Stimulated activated CD4-positive, alpha-beta T cell treated with anti-CD3 and anti-CD28 coated beads, Interleukin-12 subunit alpha, Interleukin-12 subunit beta, amount 100 ng/mL, for 48 hours (primary cell): ENCODE results near the gene NVL.

Experiments used
- DNase-seq, 3 donors: peaks; one replicate each; pipeline ENCODE4 v3.0.0-alpha.2; 2020; ENCODE audit warnings: low read depth in 2 of 3, low spot score in 1 of 3

NVL gene

DNA sequence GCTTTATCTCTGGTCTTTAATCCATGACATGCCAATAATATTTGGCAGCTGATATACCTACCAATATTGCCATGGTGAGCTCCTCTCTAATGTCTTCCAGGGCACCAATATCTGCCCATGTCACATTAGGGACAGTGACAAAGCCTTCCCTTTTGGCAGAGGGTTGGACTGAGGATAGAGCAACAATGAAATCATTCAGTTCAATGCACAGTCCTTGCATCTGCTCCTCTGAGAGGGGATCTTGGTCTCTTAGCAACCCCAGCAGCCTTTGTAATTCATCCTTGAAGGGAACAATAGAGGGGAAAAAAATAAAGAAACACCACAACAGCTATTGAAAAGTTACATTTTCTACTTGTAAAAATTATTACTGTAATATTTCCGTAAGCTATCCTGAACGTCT lies 42.3 kb downstream of the NVL start:
- no peak for DNase-seq

DNA sequence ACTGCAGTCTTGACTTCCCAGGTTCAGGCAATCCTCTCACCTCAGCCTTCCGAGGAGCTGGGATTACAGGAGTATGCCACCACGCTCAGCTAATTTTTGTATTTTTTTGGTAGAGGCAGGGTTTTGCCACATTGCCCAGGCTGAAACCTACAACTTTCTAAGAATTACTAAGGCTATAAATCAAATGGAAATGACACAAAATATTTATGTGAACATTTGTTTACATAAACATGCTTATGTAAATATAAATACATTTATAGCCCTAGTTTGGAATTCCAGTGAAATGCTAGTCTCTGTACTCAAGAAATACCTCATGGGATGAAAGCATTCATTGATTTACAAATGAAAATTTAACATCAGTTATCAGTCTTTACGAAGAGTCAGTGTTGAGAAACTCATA lies 47.8 kb downstream of the NVL start:
- no peak for DNase-seq

DNA sequence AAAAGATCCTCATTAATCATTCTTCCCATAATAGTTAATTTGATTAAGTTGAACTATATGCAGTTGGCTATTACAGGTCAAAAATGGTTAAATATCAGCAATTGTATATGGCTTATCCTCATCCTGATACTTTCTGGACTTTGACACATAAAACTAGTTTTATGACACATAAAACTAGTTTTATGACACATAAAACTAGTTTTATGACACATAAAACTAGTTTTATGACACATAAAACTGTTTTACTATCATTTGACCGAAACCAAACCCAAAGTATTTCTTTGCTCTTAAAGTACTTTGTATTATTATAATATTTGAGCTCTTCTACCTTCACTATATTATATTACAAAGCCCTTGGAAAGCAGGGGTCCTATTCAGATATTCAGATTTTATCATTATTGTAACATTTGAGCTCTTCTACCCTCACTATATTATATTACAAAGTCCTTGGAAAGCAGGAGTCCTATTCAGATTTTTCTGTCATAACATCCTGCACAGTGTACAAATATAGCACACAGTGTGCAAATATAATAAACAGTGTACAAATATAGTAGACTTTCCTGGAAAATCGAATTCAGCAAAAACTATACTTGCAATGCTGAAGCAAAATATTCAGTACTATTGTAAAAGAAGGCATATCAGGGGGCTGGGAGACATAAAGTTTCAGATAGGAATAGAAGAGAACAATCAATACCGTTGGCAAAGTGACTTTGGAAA lies 53.0 kb downstream of the NVL start:
- no peak for DNase-seq

DNA sequence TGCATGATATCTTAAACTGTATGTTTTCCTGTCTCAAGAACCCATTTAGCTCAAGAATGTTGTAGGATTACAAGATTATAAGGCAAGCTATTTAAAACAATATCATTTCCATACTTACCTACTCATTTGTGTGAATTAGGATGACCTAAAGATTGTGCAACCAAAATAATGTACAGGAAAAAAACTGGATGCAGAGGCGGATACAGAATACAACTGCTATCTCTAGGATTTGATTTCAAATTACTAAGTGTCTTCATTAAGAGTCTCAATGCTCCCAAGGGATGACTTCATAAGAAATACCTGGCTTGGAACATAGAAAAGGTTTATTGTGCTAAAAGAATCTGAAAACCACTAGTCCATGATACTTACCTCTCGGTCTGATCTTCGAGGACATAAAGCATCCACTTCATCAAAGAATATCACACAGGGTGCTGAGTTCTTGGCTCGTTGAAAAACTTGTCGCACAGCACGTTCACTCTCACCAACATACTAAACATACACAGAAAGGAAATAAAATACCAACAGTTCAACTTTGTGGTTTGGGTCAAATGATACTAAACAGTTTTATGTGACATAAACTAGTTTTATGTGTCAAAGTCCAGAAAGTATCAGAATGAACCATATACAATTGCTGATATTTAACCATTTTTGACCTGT lies 54.9 kb downstream of the NVL start:
- no peak for DNase-seq

DNA sequence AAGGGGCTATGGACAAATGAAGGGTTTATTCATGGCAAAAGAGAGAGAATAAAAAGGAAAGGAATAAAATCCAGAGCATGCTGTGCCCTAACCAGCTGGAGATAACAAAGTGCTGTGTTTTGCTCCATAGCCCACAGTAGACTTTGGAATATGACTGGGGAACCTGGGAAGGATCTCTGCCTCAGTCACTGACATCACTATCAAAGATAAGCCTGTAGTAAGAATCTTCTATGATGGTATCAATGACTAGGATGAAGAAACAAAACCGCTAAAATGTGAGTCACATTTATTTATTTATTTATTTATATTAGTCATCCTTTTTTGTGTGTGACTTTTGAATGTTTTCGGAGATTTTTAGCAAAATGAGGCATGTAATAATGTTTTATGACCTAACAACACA lies 56.3 kb downstream of the NVL start:
- DNase-seq, result no peak

DNA sequence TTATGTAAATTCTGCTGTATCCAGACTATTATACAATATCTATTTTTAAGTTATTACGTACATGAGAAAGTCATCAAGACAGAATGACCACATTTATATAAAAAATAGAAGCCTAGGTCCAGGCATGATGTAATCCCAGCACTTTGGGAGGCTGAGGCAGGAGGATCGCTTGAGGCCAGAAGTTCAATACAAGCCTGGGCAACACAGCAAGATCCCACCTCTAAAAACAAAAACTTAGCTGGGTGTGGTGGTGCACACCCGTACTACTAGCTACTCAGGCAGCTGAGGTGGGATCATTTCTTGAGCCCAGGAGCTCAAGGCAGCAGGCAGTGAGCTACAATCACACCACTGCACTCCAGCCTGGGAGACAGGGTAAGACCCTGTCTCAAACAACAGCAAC lies 58.9 kb downstream of the NVL start:
- DNase-seq, result no peak

DNA sequence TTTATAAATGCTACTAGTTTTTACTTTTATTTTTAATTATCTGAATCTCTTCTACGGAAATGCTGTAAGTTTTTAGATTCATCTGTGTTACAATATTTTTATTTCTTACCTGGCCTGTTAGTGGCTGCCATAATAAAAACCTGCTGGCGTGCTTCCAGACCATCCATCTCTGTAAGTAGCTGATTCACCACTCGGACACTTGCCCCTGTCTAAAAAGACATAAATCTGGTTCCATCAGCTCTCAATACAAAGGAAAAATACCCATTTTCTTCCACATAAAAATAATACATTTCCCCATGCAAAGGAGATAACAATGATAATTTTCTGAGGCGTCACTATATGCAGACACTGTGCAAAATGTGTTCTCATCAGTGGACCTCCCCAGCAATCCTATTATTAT lies 62.0 kb downstream of the NVL start:
- DNase-seq, result no peak

DNA sequence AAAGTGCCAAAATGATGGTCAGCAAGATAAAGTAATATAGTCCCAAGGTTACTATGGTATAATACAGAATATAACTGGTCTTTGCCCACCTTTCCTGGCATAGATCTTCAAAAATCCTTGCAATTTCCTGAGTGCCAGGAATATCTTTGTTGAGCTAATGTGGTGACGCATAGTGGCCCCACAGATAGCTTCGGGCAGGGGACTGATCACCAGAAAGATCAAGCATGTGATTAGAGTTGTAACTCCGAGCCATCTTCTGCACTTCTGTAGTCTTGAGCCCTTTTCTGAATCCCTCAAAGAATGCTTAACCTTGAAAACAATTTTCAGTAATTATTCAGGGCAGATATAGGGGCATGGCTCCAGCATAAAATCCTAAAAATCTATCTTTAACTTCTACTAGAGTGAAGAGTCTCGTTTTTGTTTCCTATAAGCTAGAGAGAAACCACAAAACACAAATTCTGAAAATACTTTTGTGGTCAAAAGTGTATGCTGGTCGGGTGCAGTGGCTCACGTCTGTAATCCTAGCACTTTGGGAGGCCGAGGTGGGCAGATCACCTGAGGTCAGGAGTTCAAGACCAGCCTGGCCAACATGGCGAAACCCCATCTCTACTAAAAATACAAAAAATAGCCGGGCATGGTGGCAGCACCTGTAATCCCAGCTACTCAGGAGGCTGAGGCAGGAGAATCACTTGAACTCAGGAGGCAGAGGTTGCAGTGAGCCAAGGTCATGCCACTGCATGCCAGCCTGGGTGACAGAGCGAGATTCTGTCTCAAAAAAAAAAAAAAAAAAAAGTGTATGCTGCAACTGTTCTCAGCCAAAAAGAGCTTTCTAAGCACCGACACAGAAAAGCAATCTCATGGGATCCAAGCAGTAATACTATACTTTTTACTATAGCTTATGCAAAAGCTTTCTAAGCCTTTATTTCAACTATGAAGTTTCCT lies 62.8 kb downstream of the NVL start:
- no peak for DNase-seq

DNA sequence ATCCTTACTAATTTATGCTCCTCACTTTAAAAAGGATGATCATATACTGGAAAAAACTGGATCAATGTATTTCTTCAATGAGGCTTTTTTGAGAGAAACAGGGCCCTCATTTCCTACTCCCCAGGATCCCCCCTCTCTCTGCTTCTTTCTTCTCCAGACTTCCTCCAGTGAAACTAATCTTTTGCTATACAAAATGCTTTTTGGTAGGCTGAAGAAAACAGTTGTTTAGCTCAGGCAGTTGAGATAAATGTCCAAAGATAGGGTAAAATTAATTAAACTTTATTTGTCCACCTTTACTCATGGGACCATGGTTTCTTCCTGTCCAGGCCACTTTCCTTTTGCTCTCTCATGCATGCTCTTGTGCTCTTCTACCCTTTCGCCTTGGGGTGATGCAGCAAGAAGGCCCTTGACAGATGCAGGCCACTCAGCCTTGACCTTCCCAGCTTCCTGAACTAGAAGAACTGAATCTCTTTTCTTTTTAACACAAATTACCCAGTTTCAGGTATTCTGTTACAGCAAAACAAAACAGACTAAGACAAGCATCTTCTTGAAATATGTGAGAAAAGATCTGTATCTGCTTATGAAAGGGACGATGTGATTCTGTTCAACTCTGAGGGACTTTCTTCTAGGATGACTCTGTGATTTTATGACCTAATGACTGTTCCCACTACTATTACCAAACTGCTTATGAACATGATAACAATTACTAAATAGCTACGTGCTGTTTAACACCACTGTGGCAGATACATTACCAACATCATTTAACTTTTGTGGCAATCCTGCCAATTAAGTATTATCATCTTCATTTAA lies 63.7 kb downstream of the NVL start:
- no peak for DNase-seq

DNA sequence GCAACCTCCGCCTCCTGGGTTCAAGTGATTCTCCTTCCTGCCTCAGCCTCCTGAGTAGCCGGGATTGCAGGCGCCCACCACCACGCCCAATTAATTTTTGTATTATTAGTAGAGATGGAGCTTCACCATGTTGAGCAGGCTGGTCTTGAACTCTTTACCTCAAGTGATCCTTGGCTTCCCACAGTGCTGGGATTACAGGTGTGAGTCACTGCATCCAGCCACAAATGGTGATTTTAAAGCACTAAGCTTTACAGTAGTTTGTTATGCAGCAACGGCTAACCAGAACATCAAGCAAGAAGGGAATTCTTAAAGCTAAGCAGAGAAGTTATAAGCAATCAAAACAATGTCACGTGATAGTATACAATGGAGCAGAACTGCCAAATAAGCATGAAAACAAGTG lies 65.7 kb downstream of the NVL start:
- DNase-seq, result no peak

DNA sequence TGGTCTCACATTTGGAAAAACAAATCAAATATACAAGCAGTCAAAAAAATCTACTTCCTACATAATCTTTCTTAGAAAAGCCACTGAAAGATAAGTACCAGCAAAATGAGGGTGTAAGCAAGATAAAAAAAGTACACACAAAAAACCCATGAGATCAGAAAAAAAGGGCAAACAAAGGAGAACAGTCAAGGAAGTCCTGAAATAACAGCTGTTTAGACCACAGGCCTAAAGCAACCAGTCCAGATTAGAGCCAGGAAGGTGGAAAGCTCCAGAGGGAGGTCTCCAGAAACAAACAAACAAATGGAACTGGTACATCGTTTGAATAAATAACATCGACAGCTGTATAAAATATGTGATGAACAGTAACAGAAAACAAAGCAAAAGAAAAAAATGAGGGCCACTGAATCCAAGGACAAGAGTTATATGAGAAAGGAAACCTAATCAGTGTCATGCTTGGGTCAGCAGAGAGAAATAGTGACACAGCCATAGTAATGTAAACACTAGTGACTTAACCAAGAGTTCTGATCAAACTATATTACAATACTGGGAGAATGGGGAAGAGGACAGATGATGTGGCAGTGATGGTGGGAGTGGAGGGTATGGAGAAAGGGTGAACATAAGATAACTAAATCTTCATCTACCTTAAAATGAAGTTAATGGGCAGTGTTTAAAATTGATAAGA lies 67.5 kb downstream of the NVL start:
- no peak for DNase-seq

DNA sequence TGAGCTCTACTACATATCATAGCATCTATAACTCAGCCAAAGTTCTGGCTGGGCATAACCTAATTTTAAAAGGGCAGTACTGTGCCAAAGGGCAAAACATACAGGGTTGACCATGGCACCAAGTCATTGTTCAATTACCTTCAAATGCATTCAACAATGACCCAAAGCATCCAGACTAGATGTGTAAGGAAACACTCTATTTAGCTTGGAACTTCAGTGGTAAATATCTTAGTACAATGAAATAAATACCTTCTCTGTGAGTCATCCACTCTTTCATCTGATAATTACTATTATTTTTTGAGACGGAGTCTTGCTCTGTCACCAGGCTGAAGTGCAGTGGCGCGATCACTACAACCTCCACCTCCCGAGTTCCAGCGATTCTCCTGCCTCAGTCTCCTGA lies 70.0 kb downstream of the NVL start:
- no peak for DNase-seq

DNA sequence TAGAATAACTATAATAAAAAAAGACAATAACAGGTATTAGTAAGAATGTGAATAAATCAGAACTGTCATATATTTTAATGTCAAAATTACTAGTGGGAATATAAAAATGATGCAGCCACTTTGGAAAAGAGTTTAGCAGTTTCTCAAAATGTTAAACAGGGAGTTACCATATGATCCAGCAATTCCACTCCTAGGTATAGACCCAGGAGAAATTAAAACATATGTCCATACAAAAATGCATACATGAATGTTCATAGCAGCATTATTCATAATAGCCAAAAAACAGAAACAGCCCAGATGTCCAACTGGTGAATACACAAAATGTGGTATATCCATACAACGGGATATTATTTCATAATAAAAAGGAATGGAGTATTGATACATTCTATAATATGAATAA lies 71.6 kb downstream of the NVL start:
- no peak for DNase-seq

DNA sequence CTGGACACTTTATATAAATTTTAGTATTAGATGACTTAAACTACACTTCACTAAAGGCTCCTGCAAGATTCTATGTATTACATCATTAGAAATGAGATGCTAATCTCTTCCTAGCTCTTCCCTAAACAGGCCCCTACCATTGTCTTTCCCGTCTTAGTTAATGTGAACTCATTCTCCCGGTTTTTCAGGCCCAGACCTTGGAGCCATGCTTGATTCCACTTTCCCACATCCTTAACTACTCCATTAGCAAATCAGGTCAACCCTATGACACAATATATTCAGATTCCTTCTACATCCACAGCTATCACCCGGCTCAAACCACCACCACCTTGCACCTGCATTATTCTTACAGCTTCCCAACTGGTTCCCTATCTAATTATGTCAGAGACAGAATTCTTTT lies 73.3 kb downstream of the NVL start:
- no peak for DNase-seq

DNA sequence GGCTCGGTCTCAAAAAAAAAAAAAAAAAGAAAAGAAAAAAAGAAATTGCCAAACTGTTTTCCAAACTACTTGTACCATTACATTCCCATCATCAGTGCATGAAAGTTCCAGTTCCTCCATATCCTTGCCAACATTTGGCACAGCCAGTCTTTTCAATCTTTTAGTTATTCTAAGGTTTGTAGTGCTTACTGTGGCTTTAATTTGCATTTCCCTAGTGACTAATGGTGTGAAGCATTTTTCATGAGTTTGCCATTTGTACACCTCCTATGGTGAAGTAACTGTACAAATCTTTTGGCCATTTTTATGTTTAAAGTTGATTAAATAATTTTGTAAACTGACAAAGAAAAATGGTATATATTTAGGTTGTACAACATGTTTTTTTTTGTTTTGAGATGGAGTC lies 76.3 kb downstream of the NVL start:
- no peak for DNase-seq

DNA sequence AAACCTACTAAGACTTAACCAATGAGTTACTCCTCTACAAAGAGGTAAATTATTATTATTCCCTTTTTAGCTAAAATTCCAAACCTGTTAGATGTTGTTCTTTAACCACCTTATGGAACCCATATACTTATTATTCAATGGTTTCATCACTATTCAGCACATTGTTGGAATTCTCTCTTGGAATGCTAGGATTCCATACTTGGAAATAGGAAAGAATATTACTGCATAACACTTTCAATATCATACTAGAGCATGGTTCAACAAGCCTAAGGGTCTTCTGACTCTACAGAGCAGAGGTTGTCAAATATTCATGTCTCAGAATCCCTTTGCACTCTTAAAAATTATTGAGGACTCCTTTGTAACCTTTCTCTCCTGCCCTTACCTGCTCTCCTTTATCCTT lies 77.5 kb downstream of the NVL start:
- DNase-seq, result no peak

DNA sequence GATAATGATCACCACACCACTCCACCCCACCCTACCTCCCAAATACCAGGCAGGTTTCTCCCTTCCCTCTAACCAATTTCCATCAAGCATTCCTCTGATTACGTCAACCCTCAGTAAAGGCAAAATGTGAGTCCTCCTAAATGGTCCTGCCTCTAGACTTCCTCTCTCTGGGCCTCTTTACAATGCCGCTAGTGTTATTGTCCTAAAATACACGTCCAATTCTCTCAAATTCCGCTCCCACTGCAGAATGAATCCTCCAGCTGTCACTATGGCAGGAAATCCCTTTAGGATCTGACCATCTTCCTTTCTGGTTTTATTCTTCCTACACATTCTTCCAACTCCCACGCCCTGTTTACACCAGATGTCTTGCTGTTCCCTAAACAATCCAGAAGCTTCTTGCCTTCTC lies 78.2 kb downstream of the NVL start:
- no peak for DNase-seq

DNA sequence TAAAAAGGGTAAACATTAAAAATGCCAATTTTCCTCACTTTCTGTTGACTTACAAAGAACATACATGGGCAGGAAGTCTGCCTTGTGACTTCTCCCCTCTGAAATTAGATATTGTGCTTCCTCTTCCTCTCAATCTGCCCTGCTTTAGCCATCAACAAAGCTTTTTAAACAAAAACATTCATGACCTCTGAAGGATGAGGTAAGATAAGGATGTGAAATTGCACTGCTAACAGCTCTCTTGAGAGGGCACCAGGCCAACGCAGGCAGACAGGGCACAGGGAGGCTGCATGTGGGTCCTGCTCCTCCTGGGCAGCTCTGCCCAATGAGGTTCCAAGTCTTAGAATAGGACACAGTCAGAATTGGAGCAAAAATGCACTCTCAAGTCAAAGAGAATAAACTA lies 84.8 kb downstream of the NVL start:
- no peak for DNase-seq

DNA sequence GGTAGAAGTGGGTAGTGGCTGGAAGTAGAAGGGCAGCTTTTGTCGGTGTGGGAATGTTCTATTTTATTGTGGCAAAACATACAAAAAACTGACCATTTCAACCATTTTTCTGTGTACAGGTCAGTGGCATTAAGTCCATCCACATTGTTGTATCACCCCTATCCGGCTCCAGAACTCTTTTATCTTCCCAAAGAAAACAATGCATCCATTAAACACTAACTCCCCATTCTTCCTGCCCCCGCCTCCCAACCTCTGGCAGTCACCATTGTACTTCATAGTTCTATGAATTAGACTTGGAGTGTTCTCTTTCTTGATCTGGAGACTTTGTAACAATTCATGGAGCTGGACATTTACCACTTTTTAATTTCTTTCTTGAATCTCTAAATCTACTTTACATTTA lies 91.2 kb downstream of the NVL start:
- no peak for DNase-seq

DNA sequence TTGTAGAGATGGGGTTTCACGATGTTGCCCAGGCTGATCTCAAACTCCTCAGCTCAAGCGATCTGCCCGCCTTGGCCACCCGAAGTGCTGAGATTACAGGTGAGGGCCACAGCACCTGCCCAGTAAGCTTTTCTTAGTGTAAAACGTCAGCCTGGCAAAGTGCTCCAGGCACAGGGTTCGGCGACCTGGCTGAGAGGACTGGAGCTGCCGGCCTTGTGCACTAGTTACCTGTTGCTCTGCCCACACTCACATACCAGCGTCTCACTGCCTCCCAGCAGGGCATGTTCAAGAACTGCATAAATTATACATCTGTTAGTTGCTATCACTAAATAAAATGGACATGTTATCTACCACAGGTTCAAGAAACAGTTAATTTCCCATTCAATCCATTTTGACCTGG lies 91.8 kb downstream of the NVL start:
- DNase-seq, result no peak
